IPS-NIHi11 (cell line): ENCODE data around the gene UTS2.

Experiments used
- DNase-seq: peaks from one replicate; pipeline ENCODE4 v3.0.0; 2012; ENCODE audit warnings: mixed read lengths, low spot score

UTS2 gene

DNA sequence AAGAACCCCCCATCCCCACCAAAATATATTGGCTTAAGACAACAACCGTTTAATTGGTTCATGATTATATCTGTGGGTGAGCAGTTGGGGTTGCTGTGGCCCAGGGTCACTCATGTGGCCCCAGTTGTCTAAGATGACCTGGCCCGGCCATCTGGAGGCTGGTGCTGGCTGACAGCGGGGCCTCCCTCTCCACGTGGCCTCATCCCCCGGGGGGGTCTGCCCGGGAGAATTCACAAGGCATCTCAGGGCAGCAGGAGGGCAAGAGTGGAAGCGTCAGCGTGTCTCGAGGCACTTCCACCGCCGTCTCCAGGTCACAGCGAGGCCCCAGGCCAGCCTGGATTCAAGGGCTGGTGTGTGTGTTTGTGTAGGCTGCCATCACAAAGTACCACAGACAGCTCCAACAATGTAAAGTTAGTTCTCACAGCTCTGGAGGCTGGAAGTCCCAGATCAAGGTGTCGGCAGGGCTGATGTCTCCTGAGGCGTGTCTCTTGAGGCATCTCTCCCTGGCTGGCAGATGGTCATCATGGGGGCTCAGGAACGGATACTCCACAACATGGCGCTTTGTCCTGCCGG, 11.0 kb upstream of the UTS2 start:
- DNase-seq: no peak

- DNase-seq: no peak
These were observed 9.6 kb upstream of the UTS2 start for GRCh38 chr1:7862211-7863060.

- DNase-seq: no peak
These were observed 8.6 kb upstream of the UTS2 start for GRCh38 chr1:7861452-7861851.

GRCh38 chr1:7860130-7860529, 7.3 kb upstream of the UTS2 start:
- DNase-seq: no peak

- no peak for DNase-seq
These were observed 6.5 kb upstream of the UTS2 start for GRCh38 chr1:7859406-7859805.

- DNase-seq: no peak
These were observed 5.1 kb upstream of the UTS2 start for GRCh38 chr1:7857985-7858384.

- DNase-seq: no peak
These were observed 4.1 kb upstream of the UTS2 start for GRCh38 chr1:7857000-7857399.

DNA sequence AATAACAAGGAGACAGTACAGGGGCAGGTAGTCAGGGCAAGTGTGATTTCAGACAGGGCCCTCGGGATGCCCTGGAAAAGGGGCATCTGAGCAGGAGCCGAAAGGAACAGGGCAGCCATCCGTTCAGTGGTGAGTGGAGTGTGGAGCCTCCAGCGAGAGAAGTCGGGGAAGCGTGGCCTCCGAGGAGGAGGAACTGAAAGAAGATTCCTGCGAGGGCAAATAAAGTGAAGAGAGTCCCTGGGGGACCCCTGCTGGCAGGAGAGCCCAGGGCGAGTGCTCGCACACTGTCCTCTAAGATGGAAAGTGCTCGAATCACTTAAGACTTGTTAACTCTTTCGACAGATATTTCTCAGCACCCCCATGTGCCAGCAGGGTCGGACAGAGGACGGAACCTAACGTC, 3.5 kb upstream of the UTS2 start:
- peak; percentile 37 for DNase-seq

DNA sequence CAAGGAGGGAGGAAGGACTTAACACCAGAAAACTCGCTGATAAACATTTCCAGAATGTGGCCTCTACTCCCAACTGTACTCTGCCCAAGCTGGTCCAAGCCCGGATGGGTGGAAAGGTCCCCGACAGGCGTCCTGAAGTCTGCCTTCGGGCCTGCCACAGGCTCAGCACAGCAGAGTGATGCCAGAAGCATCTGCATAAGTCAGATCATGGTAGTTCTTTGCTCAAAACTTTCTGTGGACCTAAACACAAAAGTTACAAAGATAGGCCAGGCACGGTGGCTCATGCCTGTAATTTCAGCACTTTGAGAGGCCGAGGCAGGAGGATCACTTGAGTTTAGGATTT, 790 bp upstream of the UTS2 start:
- no peak for DNase-seq

GRCh38 chr1:7850786-7851185, 2.1 kb downstream of the UTS2 start:
- DNase-seq: no peak

DNA sequence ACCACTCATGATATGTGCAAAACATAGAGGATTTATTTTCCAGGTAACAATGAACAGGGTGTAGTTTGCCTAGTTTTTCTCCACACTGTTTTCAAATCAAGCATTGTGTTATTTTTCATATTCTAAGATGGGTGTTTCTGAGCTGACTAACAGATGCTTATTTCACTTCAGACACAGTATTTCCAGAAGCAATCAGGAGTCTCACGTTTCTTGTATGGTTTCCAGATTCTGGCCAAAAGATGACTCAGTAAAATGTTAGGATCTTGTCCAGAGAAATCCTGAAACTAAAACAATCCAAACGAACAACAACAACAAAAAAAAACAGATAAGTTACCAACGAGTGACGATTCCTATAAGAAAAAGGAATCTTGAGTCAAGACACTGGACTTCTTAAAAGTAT, 5.3 kb downstream of the UTS2 start:
- no peak for DNase-seq

GRCh38 chr1:7846656-7847055, 6.2 kb downstream of the UTS2 start:
- DNase-seq: no peak

- no peak for DNase-seq
These were observed 7.1 kb downstream of the UTS2 start for GRCh38 chr1:7845761-7846160.

- DNase-seq: no peak
These were observed 10.3 kb downstream of the UTS2 start for GRCh38 chr1:7842517-7842916.

GRCh38 chr1:7839526-7839925, 13.3 kb downstream of the UTS2 start:
- no peak for DNase-seq

DNA sequence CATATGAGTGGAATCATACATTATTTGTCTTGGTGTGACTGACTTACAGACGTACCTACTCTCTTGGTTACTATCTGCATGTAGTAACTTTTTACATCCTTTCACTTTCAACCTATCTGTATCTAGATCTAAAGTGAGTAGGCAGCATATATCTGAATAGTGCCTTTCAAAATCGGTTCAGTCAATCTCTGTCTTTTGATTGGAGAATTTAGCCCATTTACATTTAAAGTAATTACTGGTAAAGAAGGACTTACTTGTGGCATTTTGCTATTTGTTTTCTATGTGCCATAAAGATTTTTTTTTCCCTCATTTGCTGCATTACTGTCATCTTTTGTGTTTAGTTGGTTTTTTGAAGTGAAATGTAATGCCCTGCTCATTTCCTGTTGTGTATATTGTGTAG, 14.2 kb downstream of the UTS2 start:
- DNase-seq: no peak

DNA sequence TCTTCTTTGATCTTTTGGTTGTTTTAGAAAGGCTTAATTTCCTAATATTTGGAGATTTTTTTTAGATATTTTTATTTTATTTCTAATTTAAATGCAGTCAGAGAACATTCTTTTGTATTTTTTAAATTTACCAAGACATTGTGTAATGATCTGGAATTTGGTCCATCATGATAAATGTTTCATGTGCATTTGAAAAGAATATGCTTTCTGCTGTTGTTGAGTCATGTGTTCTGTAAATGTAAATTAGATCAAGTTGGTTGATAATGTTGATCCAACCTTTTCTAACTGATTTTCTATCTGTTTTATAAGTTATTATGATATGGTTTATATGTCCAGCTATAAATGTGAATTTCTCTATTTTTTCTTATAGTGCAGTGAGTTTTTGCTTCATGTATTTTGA, 19.8 kb downstream of the UTS2 start:
- DNase-seq: no peak

DNA sequence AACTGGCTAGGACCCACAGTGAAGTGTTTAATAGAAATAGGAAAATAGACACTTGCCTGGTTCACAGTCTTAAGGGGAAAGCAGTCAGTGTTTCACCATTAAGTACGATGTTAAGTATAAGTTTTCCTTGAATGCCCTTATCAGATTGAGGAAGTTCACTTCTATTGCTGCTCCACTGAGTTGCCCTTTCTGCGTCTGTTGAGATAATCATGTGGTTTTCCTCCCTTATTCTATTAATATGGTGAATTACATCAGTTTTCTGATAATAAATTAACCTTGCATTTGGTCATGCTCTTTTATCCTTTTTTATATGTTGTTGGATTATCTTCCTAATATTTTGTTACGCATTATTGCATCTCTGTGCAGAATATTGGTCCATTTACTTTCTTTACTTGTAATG, 21.4 kb downstream of the UTS2 start:
- no peak for DNase-seq

DNA sequence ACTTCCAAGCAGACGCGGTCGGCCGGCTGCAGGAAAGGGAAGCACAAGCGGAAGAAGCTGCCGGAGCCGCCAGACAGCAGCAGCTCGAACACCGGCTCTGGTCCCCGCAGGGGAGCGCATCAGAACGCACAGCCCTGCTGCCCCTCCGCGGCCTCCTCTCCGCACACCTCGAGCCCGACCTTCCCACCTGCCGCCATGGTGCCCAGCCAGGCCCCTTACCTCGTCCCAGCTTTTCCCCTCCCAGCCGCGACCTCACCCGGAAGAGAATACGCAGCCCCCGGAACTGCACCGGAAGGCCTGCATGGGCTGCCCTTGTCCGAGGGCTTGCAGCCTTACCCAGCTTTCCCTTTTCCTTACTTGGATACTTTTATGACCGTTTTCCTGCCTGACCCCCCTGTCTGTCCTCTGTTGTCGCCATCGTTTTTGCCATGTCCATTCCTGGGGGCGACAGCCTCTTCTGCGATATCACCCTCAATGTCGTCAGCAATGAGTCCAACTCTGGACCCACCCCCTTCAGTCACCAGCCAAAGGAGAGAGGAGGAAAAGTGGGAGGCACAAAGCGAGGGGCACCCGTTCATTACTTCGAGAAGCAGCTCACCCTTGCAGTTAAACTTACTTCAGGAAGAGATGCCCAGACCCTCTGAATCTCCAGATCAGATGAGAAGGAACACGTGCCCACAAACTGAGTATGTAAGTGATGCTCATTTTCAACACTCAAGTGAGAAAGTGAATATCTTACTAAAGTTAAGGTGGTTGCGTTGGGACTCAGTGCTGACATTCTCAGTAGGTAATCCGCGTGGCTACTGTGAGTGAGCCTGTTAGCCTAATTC, 25.5 kb downstream of the UTS2 start:
- no peak for DNase-seq

DNA sequence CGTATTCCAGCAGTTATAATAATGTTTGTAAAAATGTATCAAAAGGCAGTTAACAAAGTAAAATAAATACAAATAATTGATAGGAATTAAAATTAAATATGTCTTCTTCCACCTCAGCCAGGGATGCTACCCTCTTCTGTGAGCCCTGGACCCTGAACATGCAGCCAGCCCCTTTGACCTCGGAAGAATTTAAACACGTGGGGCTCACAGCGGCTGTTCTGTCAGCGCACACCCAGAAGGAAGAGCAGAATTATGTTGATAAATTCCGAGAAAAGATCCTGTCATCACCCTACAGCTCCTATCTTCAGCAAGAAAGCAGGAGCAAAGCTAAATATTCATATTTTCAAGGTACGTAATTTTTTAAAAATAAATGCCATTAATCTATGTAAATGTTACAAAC, 26.5 kb downstream of the UTS2 start:
- no peak for DNase-seq

- no peak for DNase-seq
These were observed 28.2 kb downstream of the UTS2 start for GRCh38 chr1:7824701-7825100.

- no peak for DNase-seq
These were observed 31.6 kb downstream of the UTS2 start for GRCh38 chr1:7821282-7821681.

DNA sequence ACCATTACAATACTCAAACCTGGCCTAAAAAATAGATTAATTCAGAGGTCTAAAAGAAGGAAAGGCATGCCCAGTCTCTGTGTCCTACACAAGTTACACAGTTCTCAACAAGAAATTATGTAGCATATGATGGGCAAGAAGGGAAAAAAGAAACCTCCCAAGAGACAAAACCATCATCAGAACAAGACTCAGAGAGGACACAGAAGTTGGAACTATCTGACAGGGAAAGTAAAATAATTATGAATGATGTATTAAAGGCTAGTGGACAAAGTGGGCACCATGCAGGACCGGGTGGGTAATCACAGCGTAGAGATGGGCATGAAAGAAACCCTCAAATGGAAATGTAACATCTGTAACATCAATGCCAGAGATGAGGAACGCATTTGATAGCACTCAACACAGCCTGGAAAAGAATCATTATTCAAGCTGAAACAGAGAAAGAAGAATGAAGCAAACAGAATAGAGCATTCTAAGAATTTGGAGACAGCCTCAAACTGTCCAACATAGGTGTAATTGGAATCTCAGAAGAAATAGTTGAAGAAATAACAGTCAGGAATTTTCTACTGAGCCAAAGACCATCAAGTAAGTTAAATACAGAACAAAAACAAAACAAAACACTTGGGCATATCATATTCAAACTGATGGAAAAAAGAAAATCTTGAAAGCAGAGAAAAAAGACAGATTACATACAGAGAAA, 39.0 kb downstream of the UTS2 start:
- DNase-seq: no peak
